Ectodermal cell (in vitro differentiated cells): ENCODE results near the gene HPX.

Experiments used
- H3K27ac ChIP-seq: 2 replicates; pipeline ENCODE4 v1.7.0; 2013; ENCODE audit warnings: mild to moderate bottlenecking, low read depth, low read length; ENCODE audit not compliant: insufficient read depth, poor library complexity, severe bottlenecking
- H3K27me3 ChIP-seq: 2 replicates; pipeline ENCODE4 v1.7.0; 2013; ENCODE audit warnings: mild to moderate bottlenecking, low read length; ENCODE audit not compliant: insufficient read depth, control insufficient read depth, poor library complexity, severe bottlenecking
- H3K36me3 ChIP-seq: one replicate; pipeline ENCODE4 v1.7.0; 2013; ENCODE audit warnings: low read length; ENCODE audit not compliant: control insufficient read depth, insufficient read depth
- H3K4me1 ChIP-seq: one replicate; pipeline ENCODE4 v1.7.0; 2013; ENCODE audit warnings: low read length; ENCODE audit not compliant: control insufficient read depth, insufficient read depth
- H3K4me3 ChIP-seq: 2 replicates; pipeline ENCODE4 v1.7.0; 2013; ENCODE audit warnings: low read depth, low read length, control low read depth; ENCODE audit not compliant: insufficient read depth
- H3K9me3 ChIP-seq: 2 replicates; pipeline ENCODE4 v1.7.0; 2013; ENCODE audit warnings: mild to moderate bottlenecking, low read length, moderate library complexity; ENCODE audit not compliant: control insufficient read depth
- WGBS, 2 experiments: methylation state at CpG; one replicate each; pipeline ENCODE4 v1.1.7; 2013; ENCODE audit warnings: missing lambda C conversion rate in 2 of 2; 5-methylcytosine and 5-hydroxymethylcytosine counted together

HPX gene

GRCh38 chr11:6404342-6405051, 36.3 kb downstream of the HPX start:
- peak overlapping the region; percentile 12 for H3K4me3 ChIP-seq
- H3K36me3 ChIP-seq, result peaks cover 21% of the 10 kb centered on the region
- WGBS, 2 experiments, result 56 to 57% methylated on average over 16 of the region's 16 CpGs
- H3K4me1 ChIP-seq, result peaks cover 15% of the 10 kb centered on the region
- H3K9me3 ChIP-seq, result no peaks in the 10 kb centered on the region
- no peaks in the 10 kb centered on the region for H3K27me3 ChIP-seq
- peak overlapping the region; percentile 85 for H3K27ac ChIP-seq

GRCh38 chr11:6403539-6403938, 37.2 kb downstream of the HPX start:
- Histone ChIP-seq H3K27me3 (no peaks in the 10 kb centered on the region), H3K4me1 (peaks cover 15% of the 10 kb centered on the region), H3K4me3 (no peak overlapping the region), H3K9me3 (no peaks in the 10 kb centered on the region), H3K27ac (no peak overlapping the region), H3K36me3 (peaks cover 21% of the 10 kb centered on the region)
- WGBS, 2 experiments, result 95 to 96% methylated on average over 8 of the region's 8 CpGs

DNA sequence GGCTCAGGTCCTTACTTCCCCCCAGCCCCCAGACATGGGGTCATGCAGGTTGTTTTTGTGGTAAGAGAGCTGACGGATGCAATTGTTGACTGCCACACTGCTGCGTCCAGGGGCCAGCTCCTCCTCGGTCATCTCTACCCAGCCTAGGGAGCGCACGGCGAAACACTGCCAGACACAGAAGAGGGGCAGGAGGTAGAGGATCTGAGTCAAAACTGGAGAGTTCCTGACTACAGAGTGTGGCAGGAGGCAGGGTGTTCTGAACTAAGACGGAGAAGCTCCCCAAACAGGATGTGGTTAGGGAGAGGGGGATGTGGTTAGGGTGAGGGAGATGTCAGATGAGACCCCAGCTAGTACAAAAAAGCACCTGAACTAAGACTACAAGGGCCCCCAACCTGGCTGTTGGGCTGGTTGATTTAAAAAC, 38.2 kb downstream of the HPX start:
- WGBS, 2 experiments, result 95% methylated on average over 7 of the region's 7 CpGs
- Histone ChIP-seq H3K36me3 (peaks cover 21% of the 10 kb centered on the region), H3K4me3 (no peak overlapping the region), H3K27me3 (no peaks in the 10 kb centered on the region), H3K27ac (no peak overlapping the region), H3K9me3 (no peaks in the 10 kb centered on the region), H3K4me1 (peaks cover 15% of the 10 kb centered on the region)

DNA sequence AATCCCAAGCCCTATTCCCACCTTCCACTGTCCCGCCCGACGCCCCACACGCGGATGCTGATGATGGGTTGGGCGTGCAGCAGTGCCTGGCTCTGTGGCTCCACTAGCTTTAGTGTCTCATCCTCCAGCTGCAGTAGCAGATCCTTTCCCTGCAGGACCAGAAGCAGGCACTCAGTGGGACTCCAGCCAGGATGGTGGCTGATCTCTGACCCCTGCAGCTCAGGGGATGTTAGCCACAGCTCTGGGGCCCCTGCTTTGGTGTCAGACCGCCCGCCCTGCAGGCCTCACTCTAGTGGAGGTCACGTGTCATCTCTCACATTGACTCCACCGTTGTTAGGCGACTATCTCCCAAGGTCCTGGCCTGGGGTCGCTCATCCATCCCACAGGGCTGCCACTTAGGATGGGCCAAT, 38.7 kb downstream of the HPX start:
- peaks cover 15% of the 10 kb centered on the region for H3K4me1 ChIP-seq
- no peak overlapping the region for H3K27ac ChIP-seq
- peaks cover 21% of the 10 kb centered on the region for H3K36me3 ChIP-seq
- no peaks in the 10 kb centered on the region for H3K9me3 ChIP-seq
- WGBS, 2 experiments, result 91 to 94% methylated on average over 12 of the region's 12 CpGs
- H3K27me3 ChIP-seq, result no peaks in the 10 kb centered on the region
- H3K4me3 ChIP-seq, result no peak overlapping the region

GRCh38 chr11:6401464-6401863, 39.3 kb downstream of the HPX start:
- 93 to 96% methylated on average over 7 of the region's 7 CpGs for WGBS, 2 experiments
- no peaks in the 10 kb centered on the region for H3K27me3 ChIP-seq
- peaks cover 21% of the 10 kb centered on the region for H3K36me3 ChIP-seq
- no peak overlapping the region for H3K27ac ChIP-seq
- H3K4me3 ChIP-seq, result no peak overlapping the region
- no peaks in the 10 kb centered on the region for H3K9me3 ChIP-seq
- peaks cover 15% of the 10 kb centered on the region for H3K4me1 ChIP-seq

DNA sequence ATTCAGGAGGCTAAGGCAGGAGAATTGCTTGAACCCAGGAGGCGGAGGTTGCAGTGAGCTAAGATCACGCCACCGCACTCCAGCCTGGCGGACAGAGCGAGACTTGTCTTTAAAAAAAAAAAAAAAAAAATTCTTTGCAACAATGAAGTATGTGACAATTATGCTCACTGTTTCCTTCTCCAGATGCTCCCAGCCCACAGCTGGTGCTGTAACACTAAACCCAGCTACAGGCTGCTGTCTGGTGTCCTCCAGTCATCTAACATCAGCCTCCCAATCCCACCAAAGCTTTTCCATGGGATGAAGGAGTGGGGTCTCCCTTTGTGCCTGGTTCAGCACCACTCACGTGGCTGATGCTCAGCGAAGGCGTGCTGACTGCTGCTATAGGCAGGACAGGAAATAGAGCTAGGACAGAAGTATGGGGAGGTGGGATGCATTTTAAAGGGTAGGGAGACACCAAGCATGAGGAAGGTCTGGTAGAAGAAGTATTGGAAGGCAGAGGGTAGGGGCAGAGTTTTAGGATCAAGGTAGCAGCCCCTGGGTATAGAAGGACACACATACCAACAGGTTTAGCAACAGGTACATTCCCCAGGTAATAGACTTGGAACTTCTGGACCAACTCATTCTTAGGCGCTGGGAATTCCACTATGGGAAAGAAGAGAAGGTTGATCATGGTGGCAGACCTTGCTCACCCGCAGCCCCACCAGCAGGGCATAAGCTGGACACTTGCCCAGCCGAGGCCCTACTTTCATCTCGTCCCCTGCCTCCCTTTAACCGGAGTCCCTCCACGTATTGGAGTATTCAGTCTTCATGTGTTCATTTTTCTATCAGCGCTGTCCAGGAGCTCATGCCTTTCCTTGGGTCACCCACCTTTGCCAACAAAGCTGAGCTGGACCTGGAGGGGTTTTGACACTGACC, 40.1 kb downstream of the HPX start:
- Histone ChIP-seq H3K9me3 (no peaks in the 10 kb centered on the region), H3K4me1 (peaks cover 15% of the 10 kb centered on the region), H3K36me3 (peaks cover 21% of the 10 kb centered on the region), H3K27me3 (no peaks in the 10 kb centered on the region), H3K27ac (no peak overlapping the region), H3K4me3 (no peak overlapping the region)
- WGBS, 2 experiments, result 95 to 97% methylated on average over 15 of the region's 15 CpGs

- Histone ChIP-seq H3K4me1 (no peaks in the 10 kb centered on the region), H3K27ac (no peak overlapping the region), H3K4me3 (no peak overlapping the region), H3K27me3 (no peaks in the 10 kb centered on the region), H3K9me3 (no peaks in the 10 kb centered on the region), H3K36me3 (peaks cover 16% of the 10 kb centered on the region)
- 93 to 94% methylated on average over 3 of the region's 3 CpGs for WGBS, 2 experiments
Observed at GRCh38 chr11:6397636-6398035, 43.2 kb downstream of the HPX start.

DNA sequence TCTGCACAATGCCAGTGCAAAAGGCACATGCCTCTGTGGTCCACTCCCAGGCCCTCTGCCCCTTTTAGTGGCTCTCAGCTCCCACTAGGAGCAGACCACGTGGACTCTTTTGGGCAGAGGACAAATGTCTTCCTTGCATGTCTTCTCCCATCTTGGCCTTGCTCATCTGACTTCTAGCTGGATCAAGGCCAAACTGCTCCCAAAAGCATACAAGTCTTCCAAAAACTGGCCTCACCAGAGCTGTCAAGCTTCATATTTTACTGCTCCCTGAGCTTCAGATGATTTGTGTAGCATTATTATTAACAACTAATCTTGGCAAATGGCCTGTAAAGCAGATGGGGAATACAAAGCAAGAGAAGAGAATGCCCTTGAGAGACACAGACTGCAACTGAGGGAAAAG, 43.6 kb downstream of the HPX start:
- Histone ChIP-seq H3K4me1 (no peaks in the 10 kb centered on the region), H3K4me3 (no peak overlapping the region), H3K27me3 (no peaks in the 10 kb centered on the region), H3K36me3 (peaks cover 16% of the 10 kb centered on the region), H3K9me3 (no peaks in the 10 kb centered on the region), H3K27ac (no peak overlapping the region)
- 84 to 91% methylated on average over 1 of the region's 1 CpG for WGBS, 2 experiments

GRCh38 chr11:6395470-6396060, 45.2 kb downstream of the HPX start:
- 91 to 95% methylated on average over 16 of the region's 16 CpGs for WGBS, 2 experiments
- Histone ChIP-seq H3K27ac (no peak overlapping the region), H3K36me3 (peaks cover 1% of the 10 kb centered on the region), H3K4me3 (no peak overlapping the region), H3K9me3 (no peaks in the 10 kb centered on the region), H3K4me1 (peaks cover 5% of the 10 kb centered on the region), H3K27me3 (no peaks in the 10 kb centered on the region)
